ENCODE results near the gene GLB1L.
A peak's percentile ranks its signal among the peaks of the same experiment; 100 is the strongest.

The GLB1L gene

DNA sequence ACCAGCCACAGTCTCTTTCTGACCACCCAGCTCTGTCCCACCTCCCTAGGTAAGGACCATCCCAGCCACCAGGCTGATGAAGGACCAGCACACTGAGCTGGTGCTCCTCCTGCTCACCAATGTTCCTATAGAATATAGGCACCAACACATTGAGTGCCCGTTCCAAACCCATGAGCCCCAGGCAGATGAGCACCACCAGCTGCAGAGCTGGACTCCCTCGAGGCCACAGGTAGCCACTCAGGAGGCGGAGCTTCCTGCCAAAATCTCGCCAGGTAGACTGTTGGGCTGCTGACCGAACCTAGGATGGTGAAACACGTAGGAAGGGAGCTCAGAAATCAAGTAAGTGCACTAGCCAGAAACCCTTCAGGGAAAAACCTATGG lies 28.7 kb downstream of the GLB1L start:
- no peak for TF ChIP-seq ZNF274 (IDR thresholded peaks at IDR 0.05; ENCODE audit: low read depth, low read length)
- no peak overlapping the region for H3K4me3 ChIP-seq (ENCODE audit: low read length)

- H3K4me3 ChIP-seq (ENCODE audit: low read length): no peak overlapping the region
- no peak for TF ChIP-seq ZNF274 (IDR thresholded peaks at IDR 0.05; ENCODE audit: low read depth, low read length)
These were observed 29.2 kb downstream of the GLB1L start for GRCh38 chr2:219215871-219216534.

DNA sequence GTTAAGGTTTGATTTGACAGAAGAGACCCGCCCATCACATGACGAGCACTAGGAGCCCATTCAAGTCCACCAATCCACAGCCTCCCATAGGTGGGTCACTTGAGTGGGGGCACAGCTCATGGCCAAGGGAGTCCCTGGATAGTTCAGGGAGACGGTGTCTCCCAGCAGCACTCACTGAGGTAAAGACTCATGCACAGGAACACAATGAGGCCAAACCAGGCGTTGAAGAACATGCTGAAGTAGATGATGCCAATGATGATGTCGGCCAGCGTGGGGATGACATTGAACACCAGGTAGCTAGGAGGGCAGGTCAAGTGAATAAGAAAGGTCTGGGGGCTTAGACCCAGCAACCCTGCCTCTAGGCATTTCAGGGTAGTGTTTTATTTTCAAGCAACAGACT lies 30.5 kb downstream of the GLB1L start:
- no peak for TF ChIP-seq ZNF274 (IDR thresholded peaks at IDR 0.05; ENCODE audit: low read depth, low read length)
- no peak overlapping the region for H3K4me3 ChIP-seq (ENCODE audit: low read length)

DNA sequence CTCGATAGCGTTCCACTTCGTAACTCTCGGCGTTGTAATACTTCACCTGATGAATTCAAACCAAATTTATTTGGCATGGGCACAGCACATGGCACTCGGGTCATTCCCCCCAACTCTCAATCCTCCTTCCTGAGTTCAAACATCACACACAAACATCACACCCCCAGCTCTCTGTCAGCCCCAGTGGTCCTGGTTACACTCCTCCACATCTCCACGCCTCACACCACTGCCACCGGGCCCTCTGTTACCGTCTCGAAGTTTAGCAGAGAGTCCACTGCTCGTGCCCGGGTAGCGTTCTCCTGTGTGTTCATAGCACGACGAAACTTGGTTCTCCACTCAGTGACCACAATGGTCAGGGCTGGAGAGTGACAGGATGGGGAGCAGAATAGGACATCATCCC lies 31.1 kb downstream of the GLB1L start:
- no peak overlapping the region for H3K4me3 ChIP-seq (ENCODE audit: low read length)
- TF ChIP-seq ZNF274 (IDR thresholded peaks at IDR 0.05; ENCODE audit: low read depth, low read length): no peak

DNA sequence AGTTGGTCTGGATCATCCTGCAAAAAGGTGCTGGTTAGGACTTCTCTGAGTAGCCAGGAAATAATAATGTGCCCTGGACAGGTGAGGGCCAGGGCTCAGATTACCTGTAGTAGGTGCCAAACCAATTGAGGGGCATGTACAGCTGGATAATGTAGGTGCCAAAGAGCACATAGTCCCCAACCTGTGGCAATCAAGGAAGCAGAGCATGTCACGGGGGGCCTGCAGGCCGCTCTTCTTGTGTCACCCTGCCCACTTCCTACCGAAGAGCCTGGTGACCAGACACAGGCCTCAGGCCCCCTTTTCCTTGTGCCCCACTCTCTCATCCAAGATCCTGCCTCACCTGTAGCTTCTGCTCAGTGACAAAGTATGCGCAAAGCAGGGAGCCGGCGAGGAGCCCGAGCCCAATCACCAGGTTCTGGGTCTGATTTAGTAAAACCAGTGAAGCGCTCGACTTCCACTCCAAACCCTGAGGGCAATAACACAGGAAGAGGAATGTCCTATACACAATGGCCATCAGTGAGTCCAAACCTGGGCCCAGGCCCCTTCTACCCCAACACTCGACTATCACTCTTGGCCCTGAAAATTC lies 31.7 kb downstream of the GLB1L start:
- no peak for TF ChIP-seq ZNF274 (IDR thresholded peaks at IDR 0.05; ENCODE audit: low read depth, low read length)
- H3K4me3 ChIP-seq (ENCODE audit: low read length): no peak overlapping the region

GRCh38 chr2:219213026-219213415 lies 32.2 kb downstream of the GLB1L start:
- no peak overlapping the region for H3K4me3 ChIP-seq (ENCODE audit: low read length)
- no peak for TF ChIP-seq ZNF274 (IDR thresholded peaks at IDR 0.05; ENCODE audit: low read depth, low read length)

GRCh38 chr2:219210886-219211362 lies 34.3 kb downstream of the GLB1L start:
- H3K4me3 ChIP-seq (ENCODE audit: low read length): no peak overlapping the region
- no peak for TF ChIP-seq ZNF274 (IDR thresholded peaks at IDR 0.05; ENCODE audit: low read depth, low read length)

DNA sequence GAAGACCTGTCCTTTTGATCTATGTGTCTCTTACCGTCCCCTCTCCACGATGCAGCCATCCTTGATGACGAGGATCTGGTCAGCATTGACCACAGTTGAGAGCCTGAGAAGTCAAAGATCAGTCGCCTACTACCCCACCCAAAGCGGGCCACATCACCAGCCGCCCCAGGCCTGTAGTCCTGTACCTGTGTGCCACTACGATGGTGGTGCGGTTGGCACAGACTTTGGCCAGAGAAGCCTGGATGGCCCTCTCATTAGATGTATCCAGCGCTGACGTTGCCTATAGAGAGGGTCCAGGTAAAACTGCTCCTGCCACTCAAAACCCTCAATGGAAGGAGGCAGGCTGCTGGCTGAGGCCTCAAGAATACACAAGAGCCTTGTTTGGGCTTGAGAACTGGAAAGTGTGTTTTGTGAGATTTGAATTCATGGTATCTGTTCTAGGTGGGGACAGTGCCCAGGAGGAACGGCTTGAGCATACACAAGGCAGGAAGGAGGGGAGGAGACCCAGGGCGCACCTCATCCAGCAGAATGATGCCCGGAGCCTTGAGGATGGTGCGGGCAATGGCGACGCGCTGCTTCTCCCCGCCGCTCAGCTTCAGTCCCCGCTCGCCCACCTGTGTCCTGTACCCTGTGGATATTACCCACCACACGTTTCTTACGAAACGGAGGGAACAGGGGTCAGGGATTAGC lies 34.9 kb downstream of the GLB1L start:
- H3K4me3 ChIP-seq (ENCODE audit: low read length): no peak overlapping the region
- TF ChIP-seq ZNF274 (IDR thresholded peaks at IDR 0.05; ENCODE audit: low read depth, low read length): no peak

- H3K4me3 ChIP-seq (ENCODE audit: low read length): no peak overlapping the region
- no peak for TF ChIP-seq ZNF274 (IDR thresholded peaks at IDR 0.05; ENCODE audit: low read depth, low read length)
These were observed 35.7 kb downstream of the GLB1L start for GRCh38 chr2:219209236-219210195.

DNA sequence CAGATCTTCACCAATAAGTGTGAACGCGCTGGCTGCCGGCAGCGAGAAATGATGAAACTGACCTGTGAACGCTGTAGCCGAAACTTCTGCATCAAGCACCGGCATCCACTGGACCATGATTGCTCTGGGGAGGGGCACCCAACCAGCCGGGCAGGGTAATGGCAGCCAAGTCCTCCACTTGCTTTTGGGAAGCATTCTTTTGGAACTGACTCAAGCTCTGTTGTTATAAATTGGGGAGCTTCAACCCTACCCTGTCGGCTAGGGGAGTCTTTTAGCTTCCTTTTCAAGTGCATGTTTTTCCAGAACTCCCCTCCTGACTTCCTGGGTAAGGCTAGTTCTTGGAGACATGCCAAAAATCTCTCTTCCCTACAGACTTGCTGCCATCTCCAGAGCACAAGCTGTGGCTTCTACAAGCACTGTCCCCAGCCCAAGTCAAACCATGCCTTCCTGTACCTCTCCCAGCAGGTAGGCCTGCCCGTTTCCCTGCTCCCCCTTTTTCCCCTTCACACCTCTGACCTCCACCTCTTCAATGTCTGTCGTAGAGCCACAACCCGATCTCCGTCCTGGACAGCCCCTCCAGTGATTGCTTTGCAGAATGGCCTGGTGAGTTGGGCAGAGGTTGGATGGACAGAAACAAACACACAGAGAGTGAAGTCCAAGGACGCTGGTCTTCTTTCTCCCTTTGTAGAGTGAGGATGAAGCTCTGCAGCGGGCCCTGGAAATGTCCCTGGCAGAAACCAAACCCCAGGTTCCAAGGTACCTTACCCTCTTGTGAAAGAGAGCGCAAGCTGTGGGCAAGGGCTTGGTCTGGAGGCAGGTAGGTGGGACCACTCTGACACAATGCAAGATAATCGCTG lies 37.1 kb downstream of the GLB1L start:
- no peak for TF ChIP-seq ZNF274 (IDR thresholded peaks at IDR 0.05; ENCODE audit: low read depth, low read length)
- no peak overlapping the region for H3K4me3 ChIP-seq (ENCODE audit: low read length)

DNA sequence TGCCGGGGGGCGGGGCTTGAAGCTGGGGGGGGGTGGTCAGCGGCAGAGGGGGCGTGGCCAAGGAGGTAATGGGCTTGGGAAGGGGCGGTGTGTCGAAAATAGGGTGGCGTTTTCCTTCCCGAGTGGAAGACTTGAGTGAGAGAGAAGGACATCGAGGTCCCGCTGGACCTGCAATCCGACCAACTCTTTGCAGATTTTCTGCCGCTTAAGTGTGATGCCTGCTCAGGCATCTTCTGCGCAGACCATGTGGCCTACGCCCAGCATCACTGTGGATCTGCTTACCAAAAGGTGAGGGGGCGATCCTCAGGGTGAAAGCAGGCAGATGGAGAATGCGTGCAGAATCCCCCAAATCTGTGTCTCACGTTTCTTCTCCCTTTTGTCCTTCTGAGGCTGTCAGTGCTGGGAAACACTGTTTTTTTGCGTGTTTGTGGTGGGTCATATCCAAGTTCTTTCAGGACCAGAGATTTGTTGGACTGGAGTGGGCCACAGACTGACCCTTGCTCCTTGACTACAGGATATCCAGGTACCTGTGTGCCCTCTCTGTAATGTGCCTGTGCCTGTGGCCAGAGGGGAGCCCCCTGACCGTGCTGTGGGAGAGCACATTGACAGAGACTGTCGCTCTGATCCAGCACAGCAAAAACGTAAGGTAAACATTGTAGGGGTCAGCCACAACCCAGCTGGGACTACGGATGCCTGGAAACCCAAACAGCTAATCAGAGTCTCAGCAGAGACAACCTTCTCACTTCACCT lies 37.9 kb downstream of the GLB1L start:
- peak overlapping the region; percentile 55; the same call in 1 of the 2 replicates for H3K4me3 ChIP-seq (ENCODE audit: low read length)
- no peak for TF ChIP-seq ZNF274 (IDR thresholded peaks at IDR 0.05; ENCODE audit: low read depth, low read length)

DNA sequence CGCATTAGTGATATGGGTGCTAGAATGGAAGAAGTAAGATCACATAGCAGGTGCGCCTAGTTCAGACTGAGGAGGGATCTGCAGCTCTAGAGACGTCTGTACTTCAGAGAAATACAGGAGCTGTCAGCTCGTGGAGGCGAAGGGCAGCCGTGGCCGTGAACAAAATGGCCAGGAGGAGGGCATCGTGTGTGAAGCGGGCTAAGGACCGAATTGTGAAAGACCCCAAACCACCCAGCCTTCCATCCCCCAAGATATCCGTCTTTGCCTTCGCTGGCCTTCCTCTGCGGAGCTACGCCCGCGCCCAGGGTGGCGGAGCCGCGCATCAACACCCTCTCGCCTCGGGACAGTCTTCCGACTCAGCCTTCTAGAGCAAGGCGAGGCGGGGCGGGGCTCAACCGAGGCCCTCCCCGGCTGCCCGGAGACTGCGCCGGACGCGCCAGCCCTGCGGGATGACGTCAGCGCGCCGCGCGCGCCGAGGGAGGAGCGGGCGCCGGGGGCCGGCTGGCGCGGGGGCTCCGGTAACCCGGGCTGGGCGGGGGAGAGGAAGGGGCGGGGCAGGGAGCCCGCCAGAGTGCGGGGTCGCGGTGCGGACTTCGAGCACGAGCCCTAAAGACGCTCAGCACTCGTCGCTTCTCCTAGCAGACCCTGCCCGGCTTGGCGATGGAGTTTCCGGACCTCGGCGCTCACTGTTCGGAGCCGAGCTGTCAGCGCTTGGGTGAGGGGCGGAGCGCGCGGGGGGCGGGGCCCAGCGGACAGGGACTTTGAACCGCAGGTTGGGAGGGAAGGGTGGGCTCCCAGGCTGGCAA lies 38.7 kb downstream of the GLB1L start, which contains the start of gene ZFAND2B:
TSS of gene ZFAND2B (plus strand) at position 455 of the 806 bp plus-strand sequence. CDS start at position 661, 206 bp downstream.
- TF ChIP-seq ZNF274 (IDR thresholded peaks at IDR 0.05; ENCODE audit: low read depth, low read length): no peak
- H3K4me3 ChIP-seq (ENCODE audit: low read length): peak within 1 kb of the TSS; percentile 78
